HG03457 (cell line): ENCODE results near the gene FCHO2.

ENCODE experiments used
- ATAC-seq: cut with Tn5 transposase; IDR thresholded peaks from one replicate; pipeline ENCODE4 v1.9.1; 2021; ENCODE audit warnings: moderate number of reproducible peaks; ENCODE audit not compliant: unreplicated experiment

The FCHO2 gene

DNA sequence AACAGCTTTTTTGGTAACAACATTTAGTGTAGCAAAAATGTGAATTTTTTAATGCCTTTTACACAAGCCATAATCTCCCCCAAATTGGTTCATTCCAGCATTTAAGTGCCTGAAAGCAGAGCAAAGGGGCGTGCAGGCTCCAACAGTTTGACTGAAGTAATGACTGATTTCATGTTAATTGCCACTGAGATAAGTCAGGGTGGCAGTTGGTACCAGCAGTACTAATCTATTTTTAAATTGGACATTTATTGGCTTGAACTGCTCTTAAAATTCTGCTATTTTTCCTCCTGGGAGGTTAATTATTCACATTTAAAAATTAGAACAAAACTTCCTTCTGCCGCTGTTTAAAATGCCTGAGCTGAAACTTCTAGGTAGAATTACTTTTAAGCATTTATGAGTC lies 176.9 kb downstream of the FCHO2 start:
- ATAC-seq = no peak

DNA sequence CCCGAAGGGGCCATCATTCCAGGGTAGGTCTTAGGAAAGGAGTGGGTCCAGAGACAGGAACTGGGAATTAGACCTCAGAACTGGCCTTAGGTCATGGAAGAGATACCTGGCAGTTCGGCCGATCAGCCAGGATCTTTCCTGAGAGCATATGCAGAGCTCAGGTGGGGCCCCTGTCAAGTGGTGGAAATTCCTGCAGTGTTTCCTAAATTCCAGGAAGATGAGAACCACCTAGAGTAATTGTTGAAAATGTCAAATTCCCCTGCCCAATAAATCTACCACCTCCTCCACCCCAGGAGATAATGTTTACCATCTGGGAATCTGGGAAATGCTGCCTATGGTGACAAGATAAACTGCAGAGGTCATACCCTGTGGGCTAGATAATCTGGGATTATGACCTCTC lies 179.2 kb downstream of the FCHO2 start:
- ATAC-seq = no peak

DNA sequence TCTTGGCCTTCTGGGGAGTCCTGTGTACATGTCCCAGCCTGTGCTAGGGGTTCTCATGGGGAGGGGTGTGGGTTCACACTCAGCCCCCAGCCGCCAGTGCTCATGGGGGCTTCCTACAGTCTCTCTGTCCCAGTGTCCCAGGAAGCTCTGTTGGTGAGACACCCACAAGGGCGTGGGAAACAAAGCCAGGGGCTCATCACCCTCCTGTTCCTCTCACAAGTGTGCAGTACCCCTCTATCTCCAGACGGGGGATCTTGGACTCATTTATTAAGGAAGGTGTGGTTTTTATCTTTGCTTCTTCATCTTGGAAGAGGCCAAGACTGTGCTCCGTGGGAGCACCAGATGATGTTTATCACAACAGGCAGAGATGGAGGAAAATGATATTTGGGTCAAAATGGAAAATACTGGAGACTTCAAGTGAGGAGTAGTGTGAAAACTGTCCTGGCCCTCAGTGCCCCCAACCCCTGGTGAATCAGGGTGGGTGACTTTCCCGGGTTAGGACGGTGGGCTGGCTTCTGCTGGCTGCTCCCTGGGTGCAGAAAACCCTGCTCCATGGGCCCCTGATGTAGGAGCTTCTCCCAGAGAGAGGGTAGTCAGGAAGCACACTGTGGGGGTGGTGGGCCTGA lies 179.7 kb downstream of the FCHO2 start:
- no peak for ATAC-seq

DNA sequence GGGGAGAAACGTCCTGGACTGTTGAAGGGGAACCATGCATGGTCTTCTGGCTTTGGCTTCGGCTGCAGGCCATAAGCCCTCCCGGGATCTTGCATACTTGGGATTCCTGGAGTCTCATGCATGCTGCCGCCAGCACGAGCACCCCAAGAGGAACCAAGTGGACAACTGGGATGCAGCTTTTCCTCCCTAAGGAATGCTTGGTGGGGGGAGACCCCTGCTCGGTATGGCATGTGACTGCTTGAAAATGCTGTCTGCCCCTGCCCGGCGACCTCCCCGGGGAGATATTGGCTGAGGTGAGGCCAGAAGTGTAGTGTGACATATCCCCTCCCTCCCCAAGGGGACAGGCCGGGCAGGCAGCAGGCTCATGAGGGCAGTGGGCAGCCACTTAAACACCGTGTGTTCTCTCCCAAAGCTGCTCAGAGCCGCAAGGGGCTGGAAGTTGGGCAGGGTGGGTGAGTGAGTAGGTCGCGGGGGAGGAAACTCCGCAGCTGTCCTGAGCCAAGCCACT lies 180.3 kb downstream of the FCHO2 start:
- no peak for ATAC-seq

DNA sequence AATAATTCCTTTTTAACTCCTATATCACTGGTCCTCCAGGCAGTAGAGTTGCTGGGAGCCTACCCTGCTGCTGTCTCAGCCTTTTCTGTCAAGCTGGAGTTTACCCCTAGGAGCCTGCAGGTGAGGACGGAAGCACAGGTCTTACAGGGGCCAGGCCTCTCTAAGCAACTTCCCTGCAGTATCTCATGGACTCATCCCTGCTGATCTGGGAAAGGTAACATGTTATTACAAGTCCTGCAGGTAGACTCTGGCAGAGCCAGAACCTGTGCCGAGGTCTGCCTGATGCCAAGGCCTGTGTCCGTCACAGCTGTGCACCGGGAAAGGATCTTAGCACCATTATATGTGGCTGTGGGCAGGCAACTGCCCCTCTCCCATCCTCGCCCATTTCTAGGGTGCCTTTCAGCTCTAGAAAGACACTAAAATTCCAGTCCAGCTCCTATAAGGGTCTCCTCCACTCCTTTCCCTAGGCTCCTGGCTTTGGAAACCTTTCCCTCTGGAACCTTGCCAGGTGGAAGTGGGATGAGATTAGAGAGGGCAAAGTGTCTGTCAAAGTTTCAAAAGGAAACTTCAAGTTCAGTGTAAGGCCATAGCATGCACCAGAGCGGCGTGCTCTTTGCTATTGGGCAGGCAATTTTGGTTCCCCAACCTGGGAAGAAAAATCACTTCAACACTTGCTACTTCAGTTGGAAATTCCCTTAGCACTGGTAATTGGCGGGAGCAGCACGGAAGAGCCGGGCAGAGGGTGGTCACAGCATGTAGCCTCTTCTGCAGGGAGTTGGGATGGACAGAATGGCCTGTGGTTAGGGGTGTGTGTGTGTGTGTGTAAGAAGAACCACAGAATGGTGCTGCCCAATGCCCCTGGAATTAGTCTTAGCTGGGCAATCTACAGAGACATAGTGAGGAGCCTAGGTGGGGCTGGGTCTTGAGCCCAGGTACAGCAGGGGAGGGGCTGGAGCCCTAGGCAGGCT lies 182.0 kb downstream of the FCHO2 start:
- ATAC-seq = no peak

DNA sequence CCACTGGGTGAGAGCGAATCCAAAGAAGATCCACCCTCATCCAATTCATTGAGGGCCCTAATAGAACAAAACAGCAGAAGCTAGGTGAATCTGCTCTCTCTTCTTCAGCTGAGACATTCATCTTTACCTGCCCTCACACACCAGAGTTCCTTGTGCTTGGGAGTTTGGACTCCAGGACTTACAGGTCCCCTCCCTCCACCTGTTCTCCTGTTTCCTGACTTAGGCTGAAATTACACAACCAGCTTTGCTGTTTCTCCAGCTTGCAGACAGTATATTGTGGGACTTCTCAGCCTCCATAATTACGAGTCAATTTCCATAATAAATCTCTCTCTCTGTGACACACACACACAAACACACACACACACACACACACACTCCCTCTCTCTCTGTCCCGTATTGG lies 183.6 kb downstream of the FCHO2 start:
- ATAC-seq = no peak
